ENCODE results near the gene LRRK2.
"Not testable (repeated sequence)": the region's sequence is repeated elsewhere in the genome, so short reads cannot be mapped to it uniquely, and the experiment has no call there.

Gene LRRK2

GRCh38 chr12:40241741-40242140 is 16.9 kb downstream of the LRRK2 start:
- no peak overlapping the region for H2AFZ ChIP-seq (ENCODE audit: low read length)

GRCh38 chr12:40244526-40245156 is 19.8 kb downstream of the LRRK2 start:
- H3K4me3 ChIP-seq (ENCODE audit: low read length, poor library complexity, severe bottlenecking); H3K9me2 ChIP-seq (replicated peaks; ENCODE audit: low read depth, low read length); H3F3A ChIP-seq (ENCODE audit: low read depth); H3K4me2 ChIP-seq (ENCODE audit: low read depth, low read length, poor library complexity, severe bottlenecking); H3K36me3 ChIP-seq (ENCODE audit: insufficient read depth, low read length); H3K4me1 ChIP-seq (ENCODE audit: insufficient read depth, low read length, poor library complexity, severe bottlenecking); H3K9me3 ChIP-seq (ENCODE audit: insufficient read depth, low read depth, low read length); H2AFZ ChIP-seq (ENCODE audit: low read length); H3K79me2 ChIP-seq (ENCODE audit: insufficient read depth, low read length); H3K27me3 ChIP-seq (ENCODE audit: insufficient read depth, low read length, poor library complexity, severe bottlenecking); H3K9ac ChIP-seq (ENCODE audit: low read depth, low read length, poor library complexity, severe bottlenecking); H4K20me1 ChIP-seq (ENCODE audit: insufficient read depth, low read length, poor library complexity, severe bottlenecking): not testable (repeated sequence)

More at GRCh38 chr12:40241741-40242140, 16.9 kb downstream of the LRRK2 start:
- H3K27me3 ChIP-seq (ENCODE audit: insufficient read depth, low read length, poor library complexity, severe bottlenecking) = no peaks in the 10 kb centered on the region
- no peaks in the 10 kb centered on the region for H3K9me3 ChIP-seq (ENCODE audit: insufficient read depth, low read depth, low read length)
- no peaks in the 10 kb centered on the region for H4K20me1 ChIP-seq (ENCODE audit: insufficient read depth, low read length, poor library complexity, severe bottlenecking)
- H3K4me2 ChIP-seq (ENCODE audit: low read depth, low read length, poor library complexity, severe bottlenecking) = no peak overlapping the region
- H3K4me3 ChIP-seq (ENCODE audit: low read length, poor library complexity, severe bottlenecking) = no peak overlapping the region
- no peaks in the 10 kb centered on the region for H3K36me3 ChIP-seq (ENCODE audit: insufficient read depth, low read length)
- H3K9ac ChIP-seq (ENCODE audit: low read depth, low read length, poor library complexity, severe bottlenecking) = no peak overlapping the region
- H3K9me2 ChIP-seq (replicated peaks; ENCODE audit: low read depth, low read length) = no peaks in the 10 kb centered on the region
- H3K4me1 ChIP-seq (ENCODE audit: insufficient read depth, low read length, poor library complexity, severe bottlenecking) = no peaks in the 10 kb centered on the region
- no peaks in the 10 kb centered on the region for H3K79me2 ChIP-seq (ENCODE audit: insufficient read depth, low read length)
- H3F3A ChIP-seq (ENCODE audit: low read depth) = no peaks in the 10 kb centered on the region
- no peak for TF ChIP-seq EZH2phosphoT487 (IDR thresholded peaks at IDR 0.05; ENCODE audit: borderline replicate concordance)
- TF ChIP-seq, protein P1, sequence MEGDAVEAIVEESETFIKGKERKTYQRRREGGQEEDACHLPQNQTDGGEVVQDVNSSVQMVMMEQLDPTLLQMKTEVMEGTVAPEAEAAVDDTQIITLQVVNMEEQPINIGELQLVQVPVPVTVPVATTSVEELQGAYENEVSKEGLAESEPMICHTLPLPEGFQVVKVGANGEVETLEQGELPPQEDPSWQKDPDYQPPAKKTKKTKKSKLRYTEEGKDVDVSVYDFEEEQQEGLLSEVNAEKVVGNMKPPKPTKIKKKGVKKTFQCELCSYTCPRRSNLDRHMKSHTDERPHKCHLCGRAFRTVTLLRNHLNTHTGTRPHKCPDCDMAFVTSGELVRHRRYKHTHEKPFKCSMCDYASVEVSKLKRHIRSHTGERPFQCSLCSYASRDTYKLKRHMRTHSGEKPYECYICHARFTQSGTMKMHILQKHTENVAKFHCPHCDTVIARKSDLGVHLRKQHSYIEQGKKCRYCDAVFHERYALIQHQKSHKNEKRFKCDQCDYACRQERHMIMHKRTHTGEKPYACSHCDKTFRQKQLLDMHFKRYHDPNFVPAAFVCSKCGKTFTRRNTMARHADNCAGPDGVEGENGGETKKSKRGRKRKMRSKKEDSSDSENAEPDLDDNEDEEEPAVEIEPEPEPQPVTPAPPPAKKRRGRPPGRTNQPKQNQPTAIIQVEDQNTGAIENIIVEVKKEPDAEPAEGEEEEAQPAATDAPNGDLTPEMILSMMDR (conservative IDR thresholded peaks at IDR 0.05; ENCODE audit: low read length) = no peak

DNA sequence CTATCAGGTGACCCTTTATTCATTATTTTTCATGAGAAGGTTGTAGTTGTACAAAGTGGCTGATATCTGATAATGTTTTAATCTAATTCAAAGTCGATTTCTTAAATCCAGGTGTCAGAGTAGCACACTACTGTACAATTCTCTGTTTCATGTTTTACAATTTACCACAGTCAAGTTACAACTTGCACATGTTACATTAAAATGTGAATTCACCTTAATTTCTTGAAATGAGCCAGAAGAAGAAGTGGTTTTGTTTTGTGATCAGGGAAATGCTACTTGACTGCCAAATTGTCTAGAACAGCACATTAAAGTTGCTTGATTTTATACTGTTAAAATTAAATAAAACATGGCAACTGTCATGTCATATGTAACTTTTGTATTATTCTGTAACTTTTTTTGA is 23.2 kb downstream of the LRRK2 start:
- Histone ChIP-seq H3K4me2 (ENCODE audit: low read depth, low read length, poor library complexity, severe bottlenecking) (no peak overlapping the region), H3F3A (ENCODE audit: low read depth) (no peaks in the 10 kb centered on the region), H4K20me1 (ENCODE audit: insufficient read depth, low read length, poor library complexity, severe bottlenecking) (no peaks in the 10 kb centered on the region), H3K9me3 (ENCODE audit: insufficient read depth, low read depth, low read length) (no peaks in the 10 kb centered on the region), H2AFZ (ENCODE audit: low read length) (no peak overlapping the region), H3K27me3 (ENCODE audit: insufficient read depth, low read length, poor library complexity, severe bottlenecking) (no peaks in the 10 kb centered on the region), H3K9ac (ENCODE audit: low read depth, low read length, poor library complexity, severe bottlenecking) (no peak overlapping the region), H3K4me1 (ENCODE audit: insufficient read depth, low read length, poor library complexity, severe bottlenecking) (no peaks in the 10 kb centered on the region), H3K4me3 (ENCODE audit: low read length, poor library complexity, severe bottlenecking) (no peak overlapping the region), H3K36me3 (ENCODE audit: insufficient read depth, low read length) (no peaks in the 10 kb centered on the region), H3K79me2 (ENCODE audit: insufficient read depth, low read length) (no peaks in the 10 kb centered on the region), H3K9me2 (replicated peaks; ENCODE audit: low read depth, low read length) (no peaks in the 10 kb centered on the region)
- TF ChIP-seq EZH2phosphoT487 (IDR thresholded peaks at IDR 0.05; ENCODE audit: borderline replicate concordance) = no peak
- TF ChIP-seq, protein P1 (conservative IDR thresholded peaks at IDR 0.05; ENCODE audit: low read length) = no peak
